CD14-positive monocyte (primary cell): ENCODE results near the gene MLN. TPM values are rescaled to one million over a fixed set of nuclear protein-coding genes. Genes with fewer than 3 reads are reported as not detected.

Source experiments
- DNase-seq, 3 donors: peaks; one replicate each; pipeline ENCODE4 v3.0.0-alpha.2; 2011 to 2022
- H2AFZ ChIP-seq: 2 replicates; pipeline ENCODE4 v1.6.0; 2012; ENCODE audit warnings: mild to moderate bottlenecking, low read depth, low read length, inconsistent platforms; ENCODE audit not compliant: insufficient read depth, poor library complexity, severe bottlenecking
- H3K27ac ChIP-seq, 2 donors: 1 replicate in 1 of 2; 2 replicates in 1 of 2; pipeline ENCODE4 v1.5.1; 2012 to 2013; ENCODE audit warnings: low read length in 2 of 2, control low read depth in 1 of 2, inconsistent platforms in 1 of 2, low read depth in 1 of 2, mild to moderate bottlenecking in 1 of 2
- H3K27me3 ChIP-seq, 2 donors: one replicate each; pipeline versions ENCODE4 v1.6.0 to v1.6.1; 2011 to 2013; ENCODE audit warnings: low read length in 2 of 2; ENCODE audit not compliant: control insufficient read depth in 2 of 2, insufficient read depth in 2 of 2
- H3K36me3 ChIP-seq, 2 donors: replicated peaks in 1 of 2; 1 replicate in 1 of 2; 2 replicates in 1 of 2; pipeline versions ENCODE4 v1.5.1 to v1.6.1; 2012 to 2013; ENCODE audit warnings: low read length in 2 of 2, control low read depth in 1 of 2, inconsistent platforms in 1 of 2, mild to moderate bottlenecking in 1 of 2; ENCODE audit not compliant: insufficient read depth in 2 of 2, control insufficient read depth in 1 of 2
- H3K4me1 ChIP-seq, 2 donors: 1 replicate in 1 of 2; 2 replicates in 1 of 2; pipeline versions ENCODE4 v1.5.1 to v1.6.1; 2012 to 2013; ENCODE audit warnings: low read length in 2 of 2, control low read depth in 1 of 2, inconsistent platforms in 1 of 2, mild to moderate bottlenecking in 1 of 2, moderate library complexity in 1 of 2; ENCODE audit not compliant: insufficient read depth in 2 of 2, control insufficient read depth in 1 of 2
- H3K4me2 ChIP-seq: replicated peaks from 2 replicates; pipeline ENCODE3; 2012; ENCODE audit warnings: low read length, moderate library complexity, mild to moderate bottlenecking; ENCODE audit not compliant: poor library complexity, severe bottlenecking; ENCODE audit errors: extremely low read depth
- H3K4me3 ChIP-seq, 3 experiments: fragments of 200-600 bp in 1 of 3; sonication (generic) in 1 of 3; replicated peaks in 1 of 3; 1 replicate in 2 of 3; 2 replicates in 1 of 3; pipeline ENCODE4 v1.5.1; 2011 to 2013; ENCODE audit warnings: low read length in 3 of 3, mild to moderate bottlenecking in 3 of 3, control low read depth in 2 of 3, low read depth in 2 of 3, inconsistent platforms in 1 of 3, moderate library complexity in 1 of 3
- H3K79me2 ChIP-seq: 2 replicates; pipeline ENCODE4 v1.6.0; 2012; ENCODE audit warnings: mild to moderate bottlenecking, control low read depth, inconsistent platforms, low read length, moderate library complexity; ENCODE audit not compliant: insufficient read depth
- H3K9ac ChIP-seq: 2 replicates; pipeline ENCODE4 v1.6.0; 2017; ENCODE audit warnings: low read length, mild to moderate bottlenecking; ENCODE audit not compliant: insufficient read depth, poor library complexity, severe bottlenecking
- H3K9me3 ChIP-seq, 2 donors: replicated peaks in 1 of 2; 1 replicate in 1 of 2; 2 replicates in 1 of 2; pipeline versions ENCODE4 v1.5.1 to v1.6.1; 2012 to 2013; ENCODE audit warnings: low read length in 2 of 2, control low read depth in 1 of 2; ENCODE audit not compliant: control insufficient read depth in 1 of 2, insufficient read depth in 1 of 2
- H4K20me1 ChIP-seq: 2 replicates; pipeline ENCODE4 v1.6.0; 2012; ENCODE audit warnings: mild to moderate bottlenecking, low read length, control low read depth, moderate library complexity; ENCODE audit not compliant: insufficient read depth
- H3K27ac Mint-ChIP-seq, 7 donors: one replicate each; pipeline ENCODE4 v1.8.0; 2020; ENCODE audit warnings: mild to moderate bottlenecking in 7 of 7, mixed read lengths in 7 of 7, moderate library complexity in 6 of 7, inconsistent platforms in 2 of 7
- H3K27me3 Mint-ChIP-seq, 3 donors: one replicate each; pipeline ENCODE4 v1.8.0; 2021 to 2022; ENCODE audit warnings: low read depth in 3 of 3, mild to moderate bottlenecking in 3 of 3, mixed read lengths in 3 of 3, moderate library complexity in 3 of 3, inconsistent platforms in 1 of 3
- H3K36me3 Mint-ChIP-seq, 2 donors: one replicate each; pipeline ENCODE4 v1.8.0; 2020; ENCODE audit warnings: mixed read lengths in 2 of 2, inconsistent platforms in 1 of 2, mild to moderate bottlenecking in 1 of 2
- H3K4me1 Mint-ChIP-seq: one replicate; pipeline ENCODE4 v1.8.0; 2020; ENCODE audit warnings: mild to moderate bottlenecking, mixed read lengths
- H3K4me3 Mint-ChIP-seq, 2 donors: one replicate each; pipeline ENCODE4 v1.8.0; 2020; ENCODE audit warnings: mild to moderate bottlenecking in 2 of 2, mixed read lengths in 2 of 2, moderate library complexity in 1 of 2
- H3K9me3 Mint-ChIP-seq, 7 donors: one replicate each; pipeline ENCODE4 v1.8.0; 2020 to 2022; ENCODE audit warnings: mixed read lengths in 7 of 7, mild to moderate bottlenecking in 6 of 7, moderate library complexity in 6 of 7, inconsistent platforms in 2 of 7
- CTCF ChIP-seq: fragments of 200-600 bp; IDR thresholded peaks from one replicate; pipeline ENCODE4 v1.8.0; 2022; ENCODE audit warnings: antibody characterized with exemption, mild to moderate bottlenecking
- WGBS: methylation state at CpG from one replicate; pipeline ENCODE4 v1.1.5; 2013; ENCODE audit warnings: missing lambda C conversion rate; ENCODE audit not compliant: insufficient coverage; 5-methylcytosine and 5-hydroxymethylcytosine counted together
- intact Hi-C, 2 donors: fragments of 100-400 bp; cut with micrococcal nuclease; formaldehyde crosslinking; loops; one replicate each; pipeline versions ENCODE4 v1.15.0 to v1.15.1; 2023
- polyA plus RNA-seq, 3 donors: library from polyadenylated mRNA; depleted of rRNA in 1 of 3; unstranded in 2 of 3; stranded (reverse) in 1 of 3; fragments of 300-500 nt in 2 of 3; fragments of >200 nt in 1 of 3; fragmentation: Illumina TruSeq in 2 of 3; gene quantifications; 1 replicate in 2 of 3; 2 replicates in 1 of 3; pipeline ENCODE4 v1.2.3, GENCODE V29; 2012 to 2021

Gene MLN
- polyA plus RNA-seq, 3 donors: not detected

GRCh38 chr6:33791620-33792019 lies 12.2 kb downstream of the MLN start:
- H3K4me3 Mint-ChIP-seq: peak overlapping the region in 1 of 2 donors; percentile 3
- DNase-seq: no peak
- H3K4me2 ChIP-seq: no peak overlapping the region
- H4K20me1 ChIP-seq: peaks cover 13% of the 10 kb centered on the region
- H3K36me3 ChIP-seq: peaks cover 0 to 3% of the 10 kb centered on the region in 2 donors
- H3K9me3 ChIP-seq: no peaks in the 10 kb centered on the region
- peaks cover 24% of the 10 kb centered on the region for H3K79me2 ChIP-seq
- no peak overlapping the region for H3K27ac ChIP-seq
- H3K27ac Mint-ChIP-seq: no peak overlapping the region
- H3K4me3 ChIP-seq: no peak overlapping the region
- H3K9me3 Mint-ChIP-seq: peaks cover 0 to 1% (median 0%) of the 10 kb centered on the region in 7 donors
- intact Hi-C loops: no loop called here
- H3K27me3 ChIP-seq: peaks cover 0 to 21% of the 10 kb centered on the region in 2 donors
- H3K36me3 Mint-ChIP-seq: peaks cover 1 to 3% of the 10 kb centered on the region in 2 donors
- peaks cover 20% of the 10 kb centered on the region for H3K4me1 Mint-ChIP-seq
- peaks cover 9 to 17% (median 16%) of the 10 kb centered on the region in 3 donors for H3K27me3 Mint-ChIP-seq
- H3K9ac ChIP-seq: no peak overlapping the region
- peaks cover 18 to 23% of the 10 kb centered on the region in 2 donors for H3K4me1 ChIP-seq
- no peak for TF ChIP-seq CTCF
- 90% methylated on average over 5 of the region's 7 CpGs for WGBS
- H2AFZ ChIP-seq: no peak overlapping the region

- no peak overlapping the region for H2AFZ ChIP-seq
- H3K9me3 ChIP-seq: no peaks in the 10 kb centered on the region
- H3K9ac ChIP-seq: no peak overlapping the region
- peaks cover 0 to 10% of the 10 kb centered on the region in 2 donors for H3K36me3 ChIP-seq
- H3K27me3 ChIP-seq: peaks cover 0 to 21% of the 10 kb centered on the region in 2 donors
- H3K27ac ChIP-seq: no peak overlapping the region
- no peak for DNase-seq
- Mint-ChIP-seq H3K27me3 (peaks cover 9 to 16% (median 16%) of the 10 kb centered on the region in 3 donors), H3K9me3 (peaks cover 0 to 1% (median 0%) of the 10 kb centered on the region in 7 donors), H3K27ac (no peak overlapping the region), H3K36me3 (peaks cover 8 to 9% of the 10 kb centered on the region in 2 donors), H3K4me3 (no peak overlapping the region), H3K4me1 (peaks cover 26% of the 10 kb centered on the region)
- no peak overlapping the region for H3K4me3 ChIP-seq
- intact Hi-C loops: no loop called here
- peaks cover 32% of the 10 kb centered on the region for H3K79me2 ChIP-seq
- no peak overlapping the region for H3K4me2 ChIP-seq
- TF ChIP-seq CTCF: no peak
- WGBS: 100% methylated on average over 4 of the region's 5 CpGs
- peaks cover 18 to 28% of the 10 kb centered on the region in 2 donors for H3K4me1 ChIP-seq
- H4K20me1 ChIP-seq: peaks cover 20% of the 10 kb centered on the region
Measured at GRCh38 chr6:33790910-33791309, 12.9 kb downstream of the MLN start.
